ENCODE measurements around the gene ZNF514. TPM values are rescaled to one million over a fixed set of nuclear protein-coding genes. Genes with fewer than 3 reads are reported as not detected.

Gene ZNF514
- total RNA-seq, 1 experiment from 2014 or later, result 8.5 TPM

- Histone ChIP-seq H3K9me3 (ENCODE audit: control insufficient read depth in 1 of 2, insufficient read depth in 1 of 2, low read depth in 1 of 2, low read length in 2 of 2) (peaks cover 20 to 32% of the 10 kb centered on the region in 2 experiments; a peak in 2 of 4 replicates), H3K36me3 (ENCODE audit: control insufficient read depth in 1 of 2, insufficient read depth in 2 of 2, low read length in 2 of 2) (no peaks in the 10 kb centered on the region)
These were observed 15.8 kb downstream of the ZNF514 start for GRCh38 chr2:95143838-95144237.

More at GRCh38 chr2:95143838-95144237, 15.8 kb downstream of the ZNF514 start:
- Histone ChIP-seq H3K27me3 (ENCODE audit: insufficient read depth, low read length) (no peaks in the 10 kb centered on the region), H4K20me1 (ENCODE audit: insufficient read depth) (no peaks in the 10 kb centered on the region), H2AFZ (ENCODE audit: low read depth, low read length, poor library complexity, severe bottlenecking) (no peak overlapping the region), H3K4me2 (ENCODE audit: low read length) (no peak overlapping the region), H3K27ac (ENCODE audit: low read depth, low read length) (no peak overlapping the region), H3K9me2 (ENCODE audit: insufficient read depth) (no peaks in the 10 kb centered on the region), H3K79me2 (ENCODE audit: insufficient read depth, low read length) (no peaks in the 10 kb centered on the region), H3K9ac (ENCODE audit: low read length) (no peak overlapping the region), H3K4me3 (replicated peaks in 1 of 2; ENCODE audit: low read depth in 1 of 2, low read length in 2 of 2) (no peak overlapping the region), H3K4me1 (ENCODE audit: control insufficient read depth in 1 of 2, insufficient read depth in 2 of 2, low read length in 2 of 2) (no peaks in the 10 kb centered on the region)
- TF ChIP-seq EGR1 (IDR thresholded peaks at IDR 0.05; ENCODE audit: low read depth) (no peak), ZFX (IDR thresholded peaks at IDR 0.05) (no peak), ATF3 (IDR thresholded peaks at IDR 0.05) (no peak), EZH2 (IDR thresholded peaks at IDR 0.05) (no peak), FOSL1 (IDR thresholded peaks at IDR 0.05; ENCODE audit: low read depth) (no peak), JUND (IDR thresholded peaks at IDR 0.05) (no peak), CEBPB (IDR thresholded peaks at IDR 0.05; ENCODE audit: low read depth) (no peak), CTCF (IDR thresholded peaks at IDR 0.05 in 2 of 3, conservative IDR thresholded peaks at IDR 0.05 in 1 of 3; ENCODE audit: borderline replicate concordance in 1 of 3, insufficient read depth in 1 of 3, low read depth in 2 of 3, low read length in 2 of 3) (no peak)
- TF ChIP-seq, protein P1, sequence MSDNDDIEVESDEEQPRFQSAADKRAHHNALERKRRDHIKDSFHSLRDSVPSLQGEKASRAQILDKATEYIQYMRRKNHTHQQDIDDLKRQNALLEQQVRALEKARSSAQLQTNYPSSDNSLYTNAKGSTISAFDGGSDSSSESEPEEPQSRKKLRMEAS (IDR thresholded peaks at IDR 0.05), result no peak
- TF ChIP-seq, protein P2, sequence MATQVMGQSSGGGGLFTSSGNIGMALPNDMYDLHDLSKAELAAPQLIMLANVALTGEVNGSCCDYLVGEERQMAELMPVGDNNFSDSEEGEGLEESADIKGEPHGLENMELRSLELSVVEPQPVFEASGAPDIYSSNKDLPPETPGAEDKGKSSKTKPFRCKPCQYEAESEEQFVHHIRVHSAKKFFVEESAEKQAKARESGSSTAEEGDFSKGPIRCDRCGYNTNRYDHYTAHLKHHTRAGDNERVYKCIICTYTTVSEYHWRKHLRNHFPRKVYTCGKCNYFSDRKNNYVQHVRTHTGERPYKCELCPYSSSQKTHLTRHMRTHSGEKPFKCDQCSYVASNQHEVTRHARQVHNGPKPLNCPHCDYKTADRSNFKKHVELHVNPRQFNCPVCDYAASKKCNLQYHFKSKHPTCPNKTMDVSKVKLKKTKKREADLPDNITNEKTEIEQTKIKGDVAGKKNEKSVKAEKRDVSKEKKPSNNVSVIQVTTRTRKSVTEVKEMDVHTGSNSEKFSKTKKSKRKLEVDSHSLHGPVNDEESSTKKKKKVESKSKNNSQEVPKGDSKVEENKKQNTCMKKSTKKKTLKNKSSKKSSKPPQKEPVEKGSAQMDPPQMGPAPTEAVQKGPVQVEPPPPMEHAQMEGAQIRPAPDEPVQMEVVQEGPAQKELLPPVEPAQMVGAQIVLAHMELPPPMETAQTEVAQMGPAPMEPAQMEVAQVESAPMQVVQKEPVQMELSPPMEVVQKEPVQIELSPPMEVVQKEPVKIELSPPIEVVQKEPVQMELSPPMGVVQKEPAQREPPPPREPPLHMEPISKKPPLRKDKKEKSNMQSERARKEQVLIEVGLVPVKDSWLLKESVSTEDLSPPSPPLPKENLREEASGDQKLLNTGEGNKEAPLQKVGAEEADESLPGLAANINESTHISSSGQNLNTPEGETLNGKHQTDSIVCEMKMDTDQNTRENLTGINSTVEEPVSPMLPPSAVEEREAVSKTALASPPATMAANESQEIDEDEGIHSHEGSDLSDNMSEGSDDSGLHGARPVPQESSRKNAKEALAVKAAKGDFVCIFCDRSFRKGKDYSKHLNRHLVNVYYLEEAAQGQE (IDR thresholded peaks at IDR 0.05; ENCODE audit: low read depth), result no peak
- ChIA-PET POLR2A (no interaction called here), RAD21 (ENCODE audit: low non-redundant PET in 1 of 2, low total read pairs in 2 of 2, uncharacterized antibody in 2 of 2, unreplicated experiment in 2 of 2) (no interaction called here), CTCF (no interaction called here)
- intact Hi-C loops (cut with micrococcal nuclease), result no loop called here
- BruUV-seq (replicated peaks), result no TSS peak
- DNase-seq (ENCODE audit: low read depth, low spot score) (no peak), ATAC-seq (no peak)

Data from HCT116 (cell line).